GM18858 (cell line): ENCODE data around the gene RAB7A.
"Not testable (repeated sequence)": the region's sequence is repeated elsewhere in the genome, so short reads cannot be mapped to it uniquely, and the experiment has no call there.

Experiments used
- ATAC-seq: cut with Tn5 transposase; IDR thresholded peaks from one replicate; pipeline ENCODE4 v1.9.1; 2021; ENCODE audit not compliant: unreplicated experiment

Gene RAB7A

GRCh38 chr3:128710816-128711433 lies 15.1 kb upstream of the RAB7A start:
- no peak for ATAC-seq

- no peak for ATAC-seq
These were observed 13.1 kb upstream of the RAB7A start for GRCh38 chr3:128712848-128713247.

- ATAC-seq = no peak
These were observed 11.0 kb upstream of the RAB7A start for GRCh38 chr3:128714887-128715491.

GRCh38 chr3:128718892-128719291 lies 7.1 kb upstream of the RAB7A start:
- not testable (repeated sequence) for ATAC-seq

GRCh38 chr3:128720891-128721290 lies 5.1 kb upstream of the RAB7A start:
- ATAC-seq = no peak

GRCh38 chr3:128723477-128723876 lies 2.5 kb upstream of the RAB7A start:
- no peak for ATAC-seq

GRCh38 chr3:128725547-128726022 lies 398 bp upstream of the RAB7A start:
- peak; percentile 19 for ATAC-seq

- ATAC-seq = no peak
These were observed 1.1 kb downstream of the RAB7A start for GRCh38 chr3:128727059-128727458.

- ATAC-seq = no peak
These were observed 1.5 kb downstream of the RAB7A start for GRCh38 chr3:128727485-128727884.

GRCh38 chr3:128727996-128728395 lies 2.0 kb downstream of the RAB7A start:
- no peak for ATAC-seq

GRCh38 chr3:128728521-128728920 lies 2.5 kb downstream of the RAB7A start:
- ATAC-seq = not testable (repeated sequence)

- no peak for ATAC-seq
These were observed 4.5 kb downstream of the RAB7A start for GRCh38 chr3:128730471-128730870.

GRCh38 chr3:128734523-128735189 lies 8.7 kb downstream of the RAB7A start:
- no peak for ATAC-seq

- no peak for ATAC-seq
These were observed 9.3 kb downstream of the RAB7A start for GRCh38 chr3:128735287-128735686.

- ATAC-seq = no peak
These were observed 9.9 kb downstream of the RAB7A start for GRCh38 chr3:128735884-128736283.

GRCh38 chr3:128736601-128737000 lies 10.6 kb downstream of the RAB7A start:
- ATAC-seq = no peak

GRCh38 chr3:128740621-128741020 lies 14.6 kb downstream of the RAB7A start:
- ATAC-seq = no peak

GRCh38 chr3:128742821-128743594 lies 17.0 kb downstream of the RAB7A start:
- ATAC-seq = no peak

GRCh38 chr3:128745742-128746141 lies 19.8 kb downstream of the RAB7A start:
- ATAC-seq = no peak

- ATAC-seq = no peak
These were observed 20.9 kb downstream of the RAB7A start for GRCh38 chr3:128746881-128747280.

GRCh38 chr3:128748557-128748956 lies 22.6 kb downstream of the RAB7A start:
- no peak for ATAC-seq

GRCh38 chr3:128749035-128749434 lies 23.1 kb downstream of the RAB7A start:
- ATAC-seq = no peak
